ENCODE measurements around the gene SIDT1.

DNA sequence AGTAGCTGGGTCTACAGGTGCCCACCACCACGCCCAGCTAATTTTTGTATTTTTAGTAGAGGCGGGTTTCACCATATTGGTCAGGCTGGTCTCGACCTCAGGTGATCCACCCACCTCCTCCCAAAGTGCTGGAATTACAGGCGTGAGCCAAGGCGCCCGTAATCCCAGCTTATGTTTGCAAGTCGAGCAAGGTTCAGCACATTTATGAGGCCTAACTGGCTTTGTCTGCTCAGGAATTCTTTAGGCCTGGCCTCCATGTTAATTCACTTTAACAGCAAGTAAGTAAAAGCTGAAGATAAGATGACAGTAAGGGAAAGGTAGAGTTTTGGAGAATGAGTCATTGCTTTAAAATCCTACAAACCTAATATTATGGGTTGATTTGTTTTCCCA, 24.6 kb downstream of the SIDT1 start:
- TF ChIP-seq CTCF (IDR thresholded peaks at IDR 0.05) (no peak), POLR2A (IDR thresholded peaks at IDR 0.05) (no peak), EP300 (IDR thresholded peaks at IDR 0.05) (no peak), POLR2AphosphoS5 (IDR thresholded peaks at IDR 0.05) (no peak)

Measured in stomach (tissue), 4 donors.